H1 (cell line): ENCODE data around the gene CEP72. TPM values are rescaled to one million over a fixed set of nuclear protein-coding genes. Genes with fewer than 3 reads are reported as not detected.

Source experiments
- CTCF ChIA-PET: fragments of 300-600 bp; sonication (Branson Sonifier 250); formaldehyde crosslinking; loops from one replicate; lab custom pipeline; 2021; ENCODE audit not compliant: partially characterized antibody; lab: Charles Lee
- POLR2A ChIA-PET: fragments of 300-600 bp; sonication (Branson Sonifier 250); formaldehyde crosslinking; loops from one replicate; lab custom pipeline; 2021; ENCODE audit warnings: inconsistent platforms; ENCODE audit not compliant: partially characterized antibody; lab: Charles Lee
- DNase-seq, 2 experiments: peaks; one replicate each; pipeline versions ENCODE4 v3.0.0 to v3.0.0-alpha.2; 2010 to 2022; ENCODE audit warnings: low spot score in 2 of 2, low read depth in 1 of 2, mixed read lengths in 1 of 2
- FAIRE-seq: peaks from 2 replicates; lab custom pipeline; 2011; peaks lifted over from hg19 to GRCh38; lab: Jason Lieb, UNC
- H2AFZ ChIP-seq: 2 replicates; pipeline ENCODE4 v1.8.1; 2012; ENCODE audit warnings: low read length, inconsistent platforms
- H2AK5ac ChIP-seq: 2 replicates; pipeline ENCODE4 v1.6.1; 2013; ENCODE audit warnings: low read depth, low read length
- H2BK120ac ChIP-seq: replicated peaks from 2 replicates; pipeline ENCODE3; 2013; ENCODE audit warnings: low read depth, low read length, inconsistent platforms
- H2BK12ac ChIP-seq: 2 replicates; pipeline ENCODE4 v1.6.1; 2013; ENCODE audit warnings: low read depth, low read length
- H2BK15ac ChIP-seq: 2 replicates; pipeline ENCODE4 v1.6.1; 2013; ENCODE audit warnings: low read length
- H2BK20ac ChIP-seq: 2 replicates; pipeline ENCODE4 v1.6.1; 2013; ENCODE audit warnings: low read length
- H2BK5ac ChIP-seq: 2 replicates; pipeline ENCODE4 v1.6.1; 2013; ENCODE audit warnings: low read depth, low read length
- H3K14ac ChIP-seq: 2 replicates; pipeline ENCODE4 v1.6.1; 2013; ENCODE audit warnings: inconsistent platforms; ENCODE audit not compliant: insufficient read length
- H3K18ac ChIP-seq: 2 replicates; pipeline ENCODE4 v1.6.1; 2013; ENCODE audit warnings: low read length; ENCODE audit errors: extremely low read depth
- H3K23ac ChIP-seq: 2 replicates; pipeline ENCODE4 v1.6.1; 2013; ENCODE audit warnings: inconsistent platforms; ENCODE audit not compliant: insufficient read length
- H3K23me2 ChIP-seq: 2 replicates; pipeline ENCODE4 v1.6.1; 2013; ENCODE audit warnings: low read depth, low read length
- H3K27ac ChIP-seq: 2 replicates; pipeline ENCODE4 v1.6.1; 2011; ENCODE audit warnings: low read depth, low read length, inconsistent platforms
- H3K27me3 ChIP-seq, 4 experiments: replicated peaks in 1 of 4; 1 replicate in 1 of 4; 2 replicates in 3 of 4; pipeline versions ENCODE4 v1.6.1 to v1.8.1; 2011 to 2013; ENCODE audit warnings: low read length in 3 of 4, mild to moderate bottlenecking in 3 of 4, inconsistent platforms in 2 of 4, mixed read lengths in 2 of 4, moderate library complexity in 1 of 4; ENCODE audit not compliant: control insufficient read depth in 3 of 4, insufficient read depth in 3 of 4; ENCODE audit errors: extremely low read depth in 1 of 4
- H3K36me3 ChIP-seq, 4 experiments: 2 replicates each; pipeline versions ENCODE4 v1.6.1 to v1.8.1; 2011 to 2013; ENCODE audit warnings: mild to moderate bottlenecking in 4 of 4, low read length in 3 of 4, moderate library complexity in 2 of 4, control low read depth in 1 of 4, inconsistent platforms in 1 of 4; ENCODE audit not compliant: insufficient read depth in 4 of 4, control insufficient read depth in 2 of 4
- H3K4ac ChIP-seq: replicated peaks from 2 replicates; pipeline ENCODE3; 2013; ENCODE audit warnings: low read length, low read depth, mixed read lengths, inconsistent platforms; ENCODE audit not compliant: insufficient read length
- H3K4me1 ChIP-seq, 4 experiments: replicated peaks in 1 of 4; 1 replicate in 1 of 4; 2 replicates in 3 of 4; pipeline versions ENCODE4 v1.6.1 to v1.8.1; 2011 to 2013; ENCODE audit warnings: low read length in 3 of 4, inconsistent platforms in 2 of 4, mixed read lengths in 1 of 4; ENCODE audit not compliant: insufficient read depth in 4 of 4, control insufficient read depth in 3 of 4
- H3K4me2 ChIP-seq, 2 experiments: 2 replicates each; pipeline versions ENCODE4 v1.6.1 to v1.8.1; 2011 to 2013; ENCODE audit warnings: low read depth in 2 of 2, low read length in 2 of 2, control low read depth in 1 of 2, inconsistent platforms in 1 of 2, mild to moderate bottlenecking in 1 of 2; ENCODE audit not compliant: insufficient read depth in 1 of 2
- H3K4me3 ChIP-seq, 4 experiments: fragments of 200-600, 300-600 bp in 1 of 4; sonication (generic), shearing (Covaris generic), sonication (Bioruptor Twin) in 1 of 4; 2 replicates each; pipeline versions ENCODE4 v1.5.1 to v1.8.1; 2011 to 2016; ENCODE audit warnings: low read length in 4 of 4, low read depth in 3 of 4, control low read depth in 2 of 4, inconsistent platforms in 2 of 4, mild to moderate bottlenecking in 2 of 4, mixed read lengths in 1 of 4, moderate library complexity in 1 of 4; ENCODE audit not compliant: insufficient read depth in 2 of 4; ENCODE audit errors: extremely low read depth in 1 of 4
- H3K56ac ChIP-seq: replicated peaks from 2 replicates; pipeline ENCODE3; 2013; ENCODE audit warnings: low read depth, mild to moderate bottlenecking, mixed read lengths, low read length, inconsistent platforms; ENCODE audit not compliant: insufficient read length
- H3K79me1 ChIP-seq: 2 replicates; pipeline ENCODE4 v1.6.1; 2013; ENCODE audit warnings: low read depth, low read length, control low read depth
- H3K79me2 ChIP-seq, 2 experiments: 2 replicates each; pipeline versions ENCODE4 v1.6.1 to v1.8.1; 2012 to 2013; ENCODE audit warnings: low read length in 2 of 2, mild to moderate bottlenecking in 2 of 2, inconsistent platforms in 1 of 2; ENCODE audit not compliant: insufficient read depth in 2 of 2, control insufficient read depth in 1 of 2
- H3K9ac ChIP-seq, 4 experiments: replicated peaks in 1 of 4; 1 replicate in 1 of 4; 2 replicates in 3 of 4; pipeline versions ENCODE4 v1.6.1 to v1.8.1; 2011 to 2013; ENCODE audit warnings: low read depth in 3 of 4, low read length in 3 of 4, control low read depth in 2 of 4, mild to moderate bottlenecking in 2 of 4, moderate library complexity in 2 of 4, inconsistent platforms in 1 of 4; ENCODE audit errors: extremely low read depth in 1 of 4
- H3K9me3 ChIP-seq, 2 experiments: 2 replicates each; pipeline versions ENCODE4 v1.6.1 to v1.8.1; 2012 to 2013; ENCODE audit warnings: mild to moderate bottlenecking in 2 of 2, moderate library complexity in 2 of 2, control low read depth in 1 of 2, inconsistent platforms in 1 of 2, low read depth in 1 of 2, low read length in 1 of 2, mixed read lengths in 1 of 2; ENCODE audit not compliant: insufficient read depth in 2 of 2
- H4K20me1 ChIP-seq, 2 experiments: replicated peaks in 1 of 2; 2 replicates each; pipeline versions ENCODE3 to v1.8.1; 2011 to 2013; ENCODE audit warnings: inconsistent platforms in 2 of 2, low read length in 2 of 2, mild to moderate bottlenecking in 1 of 2; ENCODE audit not compliant: insufficient read depth in 2 of 2, control insufficient read depth in 1 of 2
- H4K5ac ChIP-seq: 2 replicates; pipeline ENCODE4 v1.6.1; 2013; ENCODE audit warnings: low read length, low read depth, mixed read lengths, inconsistent platforms; ENCODE audit not compliant: insufficient read length
- H4K8ac ChIP-seq: 2 replicates; pipeline ENCODE4 v1.8.0; 2013; ENCODE audit warnings: mild to moderate bottlenecking, moderate library complexity, low read length, inconsistent platforms; ENCODE audit not compliant: insufficient read depth; ENCODE audit errors: extremely low read depth
- H4K91ac ChIP-seq: replicated peaks from 2 replicates; pipeline ENCODE3; 2013; ENCODE audit warnings: low read length, mixed read lengths, inconsistent platforms; ENCODE audit not compliant: insufficient read length
- ASH2L ChIP-seq: fragments of 200-600, 300-600 bp; sonication (generic); IDR thresholded peaks from one replicate; pipeline ENCODE4 v1.7.1; 2017; ENCODE audit warnings: low read length
- CREB1 ChIP-seq: IDR thresholded peaks from 2 replicates; pipeline ENCODE4 v1.6.1; 2012; ENCODE audit warnings: inconsistent platforms
- KDM1A ChIP-seq: fragments of 200-600, 300-600 bp; sonication (generic); IDR thresholded peaks from 2 replicates; pipeline ENCODE4 v1.7.1; 2016; ENCODE audit warnings: mild to moderate bottlenecking, low read length, borderline replicate concordance
- NRF1 ChIP-seq: IDR thresholded peaks from 2 replicates; pipeline ENCODE4 v1.6.1; 2011; ENCODE audit warnings: mild to moderate bottlenecking, low read depth, low read length, improper control_type of control experiment
- TAF7 ChIP-seq: optimal IDR thresholded peaks from 2 replicates; pipeline ENCODE3; 2011; ENCODE audit warnings: low read depth, mild to moderate bottlenecking, inconsistent platforms, low read length, moderate library complexity, borderline replicate concordance
- WGBS, 2 experiments: shearing (Covaris generic) in 1 of 2; methylation state at CpG; one replicate each; pipeline versions ENCODE4 v1.1.6 to v1.1.7; 2013 to 2015; ENCODE audit warnings: low lambda C conversion rate in 2 of 2, mixed read lengths in 2 of 2, inconsistent platforms in 1 of 2, low coverage in 1 of 2, missing lambda C conversion rate in 1 of 2; ENCODE audit not compliant: insufficient replicate concordance in 2 of 2, insufficient coverage in 1 of 2, insufficient read length in 1 of 2; ENCODE audit errors: extremely low coverage in 1 of 2, missing lambda C conversion rate in 1 of 2; 5-methylcytosine and 5-hydroxymethylcytosine counted together
- polyA plus RNA-seq, 7 experiments: library from polyadenylated mRNA; depleted of rRNA in 3 of 7; stranded (reverse) in 5 of 7; unstranded in 2 of 7; fragments of >200 nt in 5 of 7; fragments of 200-250 nt in 2 of 7; gene quantifications; 1 replicate in 5 of 7; 2 replicates in 1 of 7; 4 replicates in 1 of 7; pipeline versions ENCODE4 v1.2.1 to v1.2.3, GENCODE V29; 2011 to 2013; ENCODE audit warnings: missing spikeins in 2 of 7, mixed read lengths in 2 of 7
- total RNA-seq: library from RNA; stranded (reverse); fragmentation: NEBNext Ultra II Directional; extraction: Animal tissue kit (Norgen Biotek cat#: 25700); gene quantifications from 2 replicates; pipeline ENCODE4 v1.2.1, GENCODE V29; 2021

CEP72 gene
- total and polyA plus RNA-seq, 2 of the 8 experiments (the other 6 are each of a cell fraction or from before 2014, with no cell fraction given) = 13.1 to 19.6 TPM

GRCh38 chr5:594226-594860 is 17.8 kb upstream of the CEP72 start:
- H2BK120ac ChIP-seq = no peak overlapping the region
- no peaks in the 10 kb centered on the region for H3K79me1 ChIP-seq
- no peaks in the 10 kb centered on the region for H3K4me1 ChIP-seq
- FAIRE-seq (no peak), DNase-seq (no peak)
- H2AK5ac ChIP-seq = no peak overlapping the region
- no peak overlapping the region for H4K91ac ChIP-seq
- no peaks in the 10 kb centered on the region for H3K36me3 ChIP-seq
- H3K4me2 ChIP-seq = no peak overlapping the region
- H4K20me1 ChIP-seq = no peaks in the 10 kb centered on the region
- H4K5ac ChIP-seq = no peak overlapping the region
- no peak overlapping the region for H2BK20ac ChIP-seq
- H3K23me2 ChIP-seq = no peaks in the 10 kb centered on the region
- H3K18ac ChIP-seq = no peak overlapping the region
- no peak overlapping the region for H3K9ac ChIP-seq
- no peak overlapping the region for H3K14ac ChIP-seq
- H3K4ac ChIP-seq = no peak overlapping the region
- H3K9me3 ChIP-seq = no peaks in the 10 kb centered on the region
- H2BK15ac ChIP-seq = no peak overlapping the region
- H3K4me3 ChIP-seq = no peak overlapping the region
- H2BK5ac ChIP-seq = no peak overlapping the region
- H3K27ac ChIP-seq = no peak overlapping the region
- POLR2A ChIA-PET = no interaction called here
- CTCF ChIA-PET = no interaction called here
- 97% methylated on average over 2 of the region's 2 CpGs; no CpG with 5 or more reads in 1 of the 2 experiments for WGBS, 2 experiments
- no peak overlapping the region for H3K23ac ChIP-seq
- no peak overlapping the region for H3K56ac ChIP-seq
- no peak overlapping the region for H2AFZ ChIP-seq
- no peaks in the 10 kb centered on the region for H3K79me2 ChIP-seq
- H2BK12ac ChIP-seq = no peak overlapping the region
- no peak overlapping the region for H4K8ac ChIP-seq
- H3K27me3 ChIP-seq = peaks cover 0 to 4% (median 1%) of the 10 kb centered on the region in 4 experiments; a peak in 2 of 7 replicates
- TF ChIP-seq CREB1 (no peak), NRF1 (no peak), KDM1A (no peak), ASH2L (no peak), TAF7 (no peak)
